H1 (cell line): ENCODE results near the gene SEMA3B. TPM values are rescaled to one million over a fixed set of nuclear protein-coding genes. Genes with fewer than 3 reads are reported as not detected.

ENCODE experiments used
- CBX5 ChIP-seq: fragments of 300-800, 300-1000 bp; sonication (generic); IDR thresholded peaks from 2 replicates; pipeline ENCODE4 v1.7.1; 2016; ENCODE audit warnings: antibody characterized with exemption, low read length, low read depth
- FOSL1 ChIP-seq: IDR thresholded peaks from 2 replicates; pipeline ENCODE4 v1.6.1; 2011; ENCODE audit warnings: mild to moderate bottlenecking, low read depth, low read length, moderate library complexity; ENCODE audit not compliant: insufficient read depth
- JUN ChIP-seq: IDR thresholded peaks from 2 replicates; pipeline ENCODE4 v1.6.1; 2011; ENCODE audit warnings: low read depth, mild to moderate bottlenecking, improper control_type of control experiment, low read length
- JUND ChIP-seq: IDR thresholded peaks from 2 replicates; pipeline ENCODE4 v1.6.1; 2011; ENCODE audit warnings: mild to moderate bottlenecking, improper control_type of control experiment, low read length
- KDM5A ChIP-seq: fragments of 200-600 bp; IDR thresholded peaks from 2 replicates; pipeline ENCODE4 v1.7.1; 2012; ENCODE audit warnings: mild to moderate bottlenecking, low read length, inconsistent platforms, mixed read lengths
- SP4 ChIP-seq: IDR thresholded peaks from 2 replicates; pipeline ENCODE4 v1.6.1; 2012; ENCODE audit warnings: low read length, inconsistent platforms
- TAF7 ChIP-seq: optimal IDR thresholded peaks from 2 replicates; pipeline ENCODE3; 2011; ENCODE audit warnings: low read depth, mild to moderate bottlenecking, inconsistent platforms, low read length, moderate library complexity, borderline replicate concordance
- polyA plus RNA-seq, 7 experiments: library from polyadenylated mRNA; depleted of rRNA in 3 of 7; stranded (reverse) in 5 of 7; unstranded in 2 of 7; fragments of >200 nt in 5 of 7; fragments of 200-250 nt in 2 of 7; gene quantifications; 1 replicate in 5 of 7; 2 replicates in 1 of 7; 4 replicates in 1 of 7; pipeline versions ENCODE4 v1.2.1 to v1.2.3, GENCODE V29; 2011 to 2013; ENCODE audit warnings: missing spikeins in 2 of 7, mixed read lengths in 2 of 7
- total RNA-seq: library from RNA; stranded (reverse); fragmentation: NEBNext Ultra II Directional; extraction: Animal tissue kit (Norgen Biotek cat#: 25700); gene quantifications from 2 replicates; pipeline ENCODE4 v1.2.1, GENCODE V29; 2021
- TF ChIP-seq, protein P1 (sequence below): fragments of 300-600 bp; sonication (generic); IDR thresholded peaks from 2 replicates; pipeline ENCODE4 v1.7.1; 2012; ENCODE audit warnings: low read length, moderate library complexity, mild to moderate bottlenecking, inconsistent platforms; ENCODE audit not compliant: insufficient replicate concordance

The SEMA3B gene
- total and polyA plus RNA-seq, 2 of the 8 experiments (the other 6 are each of a cell fraction or from before 2014, with no cell fraction given): 3.0 to 4.7 TPM

DNA sequence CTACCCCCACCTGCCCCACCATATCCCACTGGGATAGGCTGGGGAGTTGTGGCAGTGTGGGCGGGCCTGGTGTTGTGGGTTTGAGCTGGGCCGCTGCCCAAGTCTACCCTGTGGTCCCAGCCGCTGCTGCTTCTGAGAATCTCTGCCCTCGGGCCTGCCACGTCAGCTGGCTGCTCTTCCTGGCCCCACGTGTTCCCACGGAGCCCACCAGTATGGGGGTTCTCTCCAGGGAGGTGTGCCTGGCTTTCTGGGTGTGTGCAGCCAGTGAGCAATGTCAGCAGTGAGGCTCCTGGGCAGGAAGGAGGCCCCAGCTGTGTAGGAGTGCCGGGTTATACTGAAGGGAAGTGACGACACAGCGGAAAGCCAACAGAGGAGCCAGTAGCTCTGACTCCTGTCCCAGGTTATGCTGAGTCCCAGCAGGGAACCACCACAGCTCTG is 22.4 kb upstream of the SEMA3B start (continued):
- TF ChIP-seq, protein P1, sequence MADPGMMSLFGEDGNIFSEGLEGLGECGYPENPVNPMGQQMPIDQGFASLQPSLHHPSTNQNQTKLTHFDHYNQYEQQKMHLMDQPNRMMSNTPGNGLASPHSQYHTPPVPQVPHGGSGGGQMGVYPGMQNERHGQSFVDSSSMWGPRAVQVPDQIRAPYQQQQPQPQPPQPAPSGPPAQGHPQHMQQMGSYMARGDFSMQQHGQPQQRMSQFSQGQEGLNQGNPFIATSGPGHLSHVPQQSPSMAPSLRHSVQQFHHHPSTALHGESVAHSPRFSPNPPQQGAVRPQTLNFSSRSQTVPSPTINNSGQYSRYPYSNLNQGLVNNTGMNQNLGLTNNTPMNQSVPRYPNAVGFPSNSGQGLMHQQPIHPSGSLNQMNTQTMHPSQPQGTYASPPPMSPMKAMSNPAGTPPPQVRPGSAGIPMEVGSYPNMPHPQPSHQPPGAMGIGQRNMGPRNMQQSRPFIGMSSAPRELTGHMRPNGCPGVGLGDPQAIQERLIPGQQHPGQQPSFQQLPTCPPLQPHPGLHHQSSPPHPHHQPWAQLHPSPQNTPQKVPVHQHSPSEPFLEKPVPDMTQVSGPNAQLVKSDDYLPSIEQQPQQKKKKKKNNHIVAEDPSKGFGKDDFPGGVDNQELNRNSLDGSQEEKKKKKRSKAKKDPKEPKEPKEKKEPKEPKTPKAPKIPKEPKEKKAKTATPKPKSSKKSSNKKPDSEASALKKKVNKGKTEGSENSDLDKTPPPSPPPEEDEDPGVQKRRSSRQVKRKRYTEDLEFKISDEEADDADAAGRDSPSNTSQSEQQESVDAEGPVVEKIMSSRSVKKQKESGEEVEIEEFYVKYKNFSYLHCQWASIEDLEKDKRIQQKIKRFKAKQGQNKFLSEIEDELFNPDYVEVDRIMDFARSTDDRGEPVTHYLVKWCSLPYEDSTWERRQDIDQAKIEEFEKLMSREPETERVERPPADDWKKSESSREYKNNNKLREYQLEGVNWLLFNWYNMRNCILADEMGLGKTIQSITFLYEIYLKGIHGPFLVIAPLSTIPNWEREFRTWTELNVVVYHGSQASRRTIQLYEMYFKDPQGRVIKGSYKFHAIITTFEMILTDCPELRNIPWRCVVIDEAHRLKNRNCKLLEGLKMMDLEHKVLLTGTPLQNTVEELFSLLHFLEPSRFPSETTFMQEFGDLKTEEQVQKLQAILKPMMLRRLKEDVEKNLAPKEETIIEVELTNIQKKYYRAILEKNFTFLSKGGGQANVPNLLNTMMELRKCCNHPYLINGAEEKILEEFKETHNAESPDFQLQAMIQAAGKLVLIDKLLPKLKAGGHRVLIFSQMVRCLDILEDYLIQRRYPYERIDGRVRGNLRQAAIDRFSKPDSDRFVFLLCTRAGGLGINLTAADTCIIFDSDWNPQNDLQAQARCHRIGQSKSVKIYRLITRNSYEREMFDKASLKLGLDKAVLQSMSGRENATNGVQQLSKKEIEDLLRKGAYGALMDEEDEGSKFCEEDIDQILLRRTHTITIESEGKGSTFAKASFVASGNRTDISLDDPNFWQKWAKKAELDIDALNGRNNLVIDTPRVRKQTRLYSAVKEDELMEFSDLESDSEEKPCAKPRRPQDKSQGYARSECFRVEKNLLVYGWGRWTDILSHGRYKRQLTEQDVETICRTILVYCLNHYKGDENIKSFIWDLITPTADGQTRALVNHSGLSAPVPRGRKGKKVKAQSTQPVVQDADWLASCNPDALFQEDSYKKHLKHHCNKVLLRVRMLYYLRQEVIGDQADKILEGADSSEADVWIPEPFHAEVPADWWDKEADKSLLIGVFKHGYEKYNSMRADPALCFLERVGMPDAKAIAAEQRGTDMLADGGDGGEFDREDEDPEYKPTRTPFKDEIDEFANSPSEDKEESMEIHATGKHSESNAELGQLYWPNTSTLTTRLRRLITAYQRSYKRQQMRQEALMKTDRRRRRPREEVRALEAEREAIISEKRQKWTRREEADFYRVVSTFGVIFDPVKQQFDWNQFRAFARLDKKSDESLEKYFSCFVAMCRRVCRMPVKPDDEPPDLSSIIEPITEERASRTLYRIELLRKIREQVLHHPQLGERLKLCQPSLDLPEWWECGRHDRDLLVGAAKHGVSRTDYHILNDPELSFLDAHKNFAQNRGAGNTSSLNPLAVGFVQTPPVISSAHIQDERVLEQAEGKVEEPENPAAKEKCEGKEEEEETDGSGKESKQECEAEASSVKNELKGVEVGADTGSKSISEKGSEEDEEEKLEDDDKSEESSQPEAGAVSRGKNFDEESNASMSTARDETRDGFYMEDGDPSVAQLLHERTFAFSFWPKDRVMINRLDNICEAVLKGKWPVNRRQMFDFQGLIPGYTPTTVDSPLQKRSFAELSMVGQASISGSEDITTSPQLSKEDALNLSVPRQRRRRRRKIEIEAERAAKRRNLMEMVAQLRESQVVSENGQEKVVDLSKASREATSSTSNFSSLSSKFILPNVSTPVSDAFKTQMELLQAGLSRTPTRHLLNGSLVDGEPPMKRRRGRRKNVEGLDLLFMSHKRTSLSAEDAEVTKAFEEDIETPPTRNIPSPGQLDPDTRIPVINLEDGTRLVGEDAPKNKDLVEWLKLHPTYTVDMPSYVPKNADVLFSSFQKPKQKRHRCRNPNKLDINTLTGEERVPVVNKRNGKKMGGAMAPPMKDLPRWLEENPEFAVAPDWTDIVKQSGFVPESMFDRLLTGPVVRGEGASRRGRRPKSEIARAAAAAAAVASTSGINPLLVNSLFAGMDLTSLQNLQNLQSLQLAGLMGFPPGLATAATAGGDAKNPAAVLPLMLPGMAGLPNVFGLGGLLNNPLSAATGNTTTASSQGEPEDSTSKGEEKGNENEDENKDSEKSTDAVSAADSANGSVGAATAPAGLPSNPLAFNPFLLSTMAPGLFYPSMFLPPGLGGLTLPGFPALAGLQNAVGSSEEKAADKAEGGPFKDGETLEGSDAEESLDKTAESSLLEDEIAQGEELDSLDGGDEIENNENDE: no peak
- TF ChIP-seq SP4: no peak
- TF ChIP-seq TAF7: no peak
- no peak for TF ChIP-seq KDM5A
- TF ChIP-seq JUND: no peak
- TF ChIP-seq FOSL1: no peak
- TF ChIP-seq CBX5: no peak
- no peak for TF ChIP-seq JUN
